SK-N-SH (cell line): ENCODE data around the gene TBC1D19. TPM values are rescaled to one million over a fixed set of nuclear protein-coding genes. Genes with fewer than 3 reads are reported as not detected.

ENCODE experiments used
- CTCF ChIA-PET: fragments of 300-600, 350-600 bp; formaldehyde crosslinking; extraction: SDS; loops from one replicate; lab custom pipeline; 2021; lab: Yijun Ruan, JAX
- POLR2A ChIA-PET: fragments of 350-600 bp; sonication (Branson Sonifier 250); formaldehyde crosslinking; extraction: SDS; loops from one replicate; lab custom pipeline; 2020; ENCODE audit warnings: antibody characterized with exemption, inconsistent platforms; lab: Yijun Ruan, JAX
- DNase-seq: peaks from one replicate; pipeline ENCODE4 v3.0.0; 2012
- H2AFZ ChIP-seq: fragments of 200-600 bp; sonication (generic); 2 replicates; pipeline ENCODE4 v1.8.1; 2016; ENCODE audit warnings: antibody characterized with exemption, mild to moderate bottlenecking, low read depth
- H3F3A ChIP-seq: fragments of 200-600 bp; sonication (generic); replicated peaks from 2 replicates; pipeline ENCODE3; 2016; ENCODE audit warnings: antibody characterized with exemption, mild to moderate bottlenecking; ENCODE audit not compliant: insufficient read depth
- H3K27ac ChIP-seq, 2 experiments: fragments of 200-500 bp in 1 of 2; fragments of 200-600 bp in 1 of 2; sonication (Bioruptor generic) in 1 of 2; sonication (generic), shearing (Covaris generic) in 1 of 2; 2 replicates each; pipeline versions ENCODE4 v1.5.1 to v1.6.1; 2014 to 2016; ENCODE audit warnings: low read depth in 2 of 2, inconsistent platforms in 1 of 2, low read length in 1 of 2, mild to moderate bottlenecking in 1 of 2, mixed read lengths in 1 of 2
- H3K27me3 ChIP-seq: fragments of 200-600 bp; sonication (generic), shearing (Covaris generic); 2 replicates; pipeline ENCODE4 v1.6.1; 2016; ENCODE audit warnings: mixed run types; ENCODE audit not compliant: insufficient read depth
- H3K36me3 ChIP-seq, 2 experiments: fragments of 200-500 bp in 1 of 2; fragments of 200-600 bp in 1 of 2; sonication (Bioruptor generic) in 1 of 2; sonication (generic) in 1 of 2; replicated peaks in 1 of 2; 2 replicates each; pipeline versions ENCODE3 to v1.5.1; 2014 to 2016; ENCODE audit warnings: low read length in 1 of 2, mild to moderate bottlenecking in 1 of 2; ENCODE audit not compliant: insufficient read depth in 2 of 2, control insufficient read depth in 1 of 2
- H3K4me1 ChIP-seq, 2 experiments: fragments of 200-500 bp in 1 of 2; fragments of 200-600 bp in 1 of 2; sonication (Bioruptor generic) in 1 of 2; sonication (generic), shearing (Covaris generic) in 1 of 2; 2 replicates each; pipeline versions ENCODE4 v1.5.1 to v1.6.1; 2014 to 2016; ENCODE audit warnings: low read depth in 1 of 2, low read length in 1 of 2, mixed run types in 1 of 2; ENCODE audit not compliant: insufficient read depth in 2 of 2, control insufficient read depth in 1 of 2
- H3K4me2 ChIP-seq: fragments of 200-600 bp; sonication (generic), shearing (Covaris generic); 2 replicates; pipeline ENCODE4 v1.6.1; 2017; ENCODE audit warnings: mixed run types
- H3K4me3 ChIP-seq, 2 experiments: fragments of 200-500 bp in 1 of 2; fragments of 200-600 bp in 1 of 2; sonication (Bioruptor generic) in 1 of 2; sonication (generic), shearing (Covaris generic) in 1 of 2; 2 replicates each; pipeline versions ENCODE4 v1.5.1 to v1.8.1; 2014 to 2016; ENCODE audit warnings: low read depth in 2 of 2, inconsistent platforms in 1 of 2, low read length in 1 of 2, mild to moderate bottlenecking in 1 of 2, mixed read lengths in 1 of 2, moderate library complexity in 1 of 2
- H3K79me2 ChIP-seq: fragments of 200-600 bp; sonication (generic); 2 replicates; pipeline ENCODE4 v1.8.1; 2017; ENCODE audit warnings: mild to moderate bottlenecking; ENCODE audit not compliant: insufficient read depth
- H3K9ac ChIP-seq: fragments of 200-600 bp; sonication (generic); 2 replicates; pipeline ENCODE4 v1.6.1; 2017; ENCODE audit warnings: mixed run types
- H3K9me2 ChIP-seq: fragments of 200-600 bp; sonication (generic); 2 replicates; pipeline ENCODE4 v1.6.1; 2017; ENCODE audit warnings: mixed run types
- H3K9me3 ChIP-seq: fragments of 200-600 bp; sonication (generic); 2 replicates; pipeline ENCODE4 v1.6.1; 2017; ENCODE audit warnings: mixed run types, mild to moderate bottlenecking, moderate library complexity
- H4K20me1 ChIP-seq: fragments of 200-600 bp; sonication (generic); 2 replicates; pipeline ENCODE4 v1.6.1; 2017; ENCODE audit warnings: mild to moderate bottlenecking, mixed run types; ENCODE audit not compliant: insufficient read depth
- CHD2 ChIP-seq: fragments of 150-350 bp; IDR thresholded peaks from 2 replicates; pipeline ENCODE4 v1.6.1; 2018; ENCODE audit warnings: low read length; ENCODE audit not compliant: partially characterized antibody
- FOSL2 ChIP-seq: IDR thresholded peaks from 2 replicates; pipeline ENCODE4 v1.4.0; 2012; ENCODE audit warnings: low read depth, mild to moderate bottlenecking, moderate library complexity, borderline replicate concordance
- FOXJ3 ChIP-seq: sonication (generic); formaldehyde crosslinking; IDR thresholded peaks from 2 replicates; pipeline ENCODE4 v1.5.1; 2020; ENCODE audit warnings: mild to moderate bottlenecking, missing genetic modification reagents
- IRF3 ChIP-seq: fragments of 150-350 bp; IDR thresholded peaks from 2 replicates; pipeline ENCODE4 v1.6.1; 2016; ENCODE audit warnings: mild to moderate bottlenecking, low read depth, low read length
- MXI1 ChIP-seq: IDR thresholded peaks from 2 replicates; pipeline ENCODE4 v1.6.1; 2012; ENCODE audit warnings: mild to moderate bottlenecking, low read depth, low read length, improper control_type of control experiment
- NRF1 ChIP-seq: IDR thresholded peaks from 2 replicates; pipeline ENCODE4 v1.6.1; 2012; ENCODE audit warnings: low read depth, mild to moderate bottlenecking, low read length
- POLR2AphosphoS5 ChIP-seq: IDR thresholded peaks from 2 replicates; pipeline ENCODE4 v1.6.1; 2012; ENCODE audit warnings: low read depth, low read length
- REST ChIP-seq: IDR thresholded peaks from 2 replicates; pipeline ENCODE4 v1.6.1; 2012; ENCODE audit warnings: mild to moderate bottlenecking, low read depth, low read length, moderate library complexity
- RFX5 ChIP-seq: IDR thresholded peaks from 2 replicates; pipeline ENCODE4 v1.6.1; 2012; ENCODE audit warnings: mild to moderate bottlenecking, improper control_type of control experiment, low read length
- SIN3A ChIP-seq: IDR thresholded peaks from 2 replicates; pipeline ENCODE4 v1.6.1; 2012; ENCODE audit warnings: low read depth, mild to moderate bottlenecking, low read length, moderate library complexity, borderline replicate concordance
- USF1 ChIP-seq: IDR thresholded peaks from 2 replicates; pipeline ENCODE4 v1.4.0; 2012; ENCODE audit warnings: low read depth, borderline replicate concordance
- YY1 ChIP-seq: IDR thresholded peaks from 2 replicates; pipeline ENCODE4 v1.4.0; 2012; ENCODE audit warnings: low read depth, mild to moderate bottlenecking
- WGBS: methylation state at CpG from one replicate; pipeline ENCODE4 v1.1.6; 2017; ENCODE audit warnings: low lambda C conversion rate; 5-methylcytosine and 5-hydroxymethylcytosine counted together
- polyA plus RNA-seq, 3 experiments: library from polyadenylated mRNA; depleted of rRNA; stranded (reverse); fragments of >200 nt; gene quantifications; 2 replicates each; pipeline ENCODE4 v1.2.3, GENCODE V29; 2012

Gene TBC1D19
- polyA plus RNA-seq, 1 of the 3 experiments (the other 2 are of a cell fraction): 4.2 TPM

GRCh38 chr4:26609391-26609790, 25.5 kb downstream of the TBC1D19 start (continued):
- TF ChIP-seq REST (no peak), IRF3 (no peak), CHD2 (no peak), FOXJ3 (CRISPR knock-in tag) (no peak), YY1 (no peak)

GRCh38 chr4:26609868-26610267, 26.0 kb downstream of the TBC1D19 start:
- H3K9me3 ChIP-seq: no peaks in the 10 kb centered on the region
- H3K4me3 ChIP-seq: no peak overlapping the region
- H3F3A ChIP-seq: no peaks in the 10 kb centered on the region
- no peak for DNase-seq
- ChIA-PET CTCF (no interaction called here), POLR2A (interaction anchor here (0.5 kb wide), 1 partner anchor 13 kb away, joined by 3 read pairs; no protein-coding TSS in a partner anchor)
- H3K4me1 ChIP-seq: no peaks in the 10 kb centered on the region
- no peaks in the 10 kb centered on the region for H3K9me2 ChIP-seq
- no peak overlapping the region for H3K27ac ChIP-seq
- TF ChIP-seq MXI1 (no peak), RFX5 (no peak), SIN3A (no peak), USF1 (no peak), FOSL2 (no peak), NRF1 (no peak), POLR2AphosphoS5 (no peak)
- WGBS: 89% methylated on average over 2 of the region's 2 CpGs
- no peak overlapping the region for H3K4me2 ChIP-seq
- peaks cover 9% of the 10 kb centered on the region for H3K79me2 ChIP-seq
- no peak overlapping the region for H3K9ac ChIP-seq
- no peaks in the 10 kb centered on the region for H4K20me1 ChIP-seq
- H2AFZ ChIP-seq: no peak overlapping the region
- H3K27me3 ChIP-seq: no peaks in the 10 kb centered on the region
- no peaks in the 10 kb centered on the region for H3K36me3 ChIP-seq
